ENCODE measurements around the gene LPP. TPM values are rescaled to one million over a fixed set of nuclear protein-coding genes. Genes with fewer than 3 reads are reported as not detected.
A peak's percentile ranks its signal among the peaks of the same experiment; 100 is the strongest.

Gene LPP
- total RNA-seq, 1 experiment from 2014 or later, result 18.1 TPM

- no peak for DNase-seq (ENCODE audit: low read depth)
Observed at GRCh38 chr3:188330138-188330537, 176.2 kb downstream of the LPP start.

- no peak for DNase-seq (ENCODE audit: low read depth)
Observed at GRCh38 chr3:188331166-188331565, 177.2 kb downstream of the LPP start.

DNA sequence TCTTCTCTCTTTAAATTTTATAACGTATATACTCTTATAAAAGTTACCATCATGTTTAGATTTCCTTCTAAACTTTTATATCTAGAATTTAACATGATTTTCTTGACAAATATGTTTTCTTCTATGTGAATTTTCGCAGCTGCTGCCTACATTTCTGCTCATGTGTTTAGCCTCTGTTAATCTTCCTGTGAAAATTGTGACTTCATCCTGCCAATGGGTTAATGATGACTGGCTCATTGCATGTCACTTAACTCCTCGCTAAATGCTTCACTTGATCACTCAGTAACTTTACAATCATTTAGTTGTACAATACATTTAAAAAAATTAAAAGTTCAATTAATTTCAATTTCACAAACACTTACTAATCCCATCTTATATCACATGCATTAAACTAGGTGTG is 178.1 kb downstream of the LPP start:
- no peak for DNase-seq (ENCODE audit: low read depth)

- DNase-seq (ENCODE audit: low read depth), result no peak
Observed at GRCh38 chr3:188335656-188336055, 181.7 kb downstream of the LPP start.

- no peak for DNase-seq (ENCODE audit: low read depth)
Observed at GRCh38 chr3:188336178-188336577, 182.2 kb downstream of the LPP start.

- DNase-seq (ENCODE audit: low read depth), result no peak
Observed at GRCh38 chr3:188337232-188337631, 183.3 kb downstream of the LPP start.

DNA sequence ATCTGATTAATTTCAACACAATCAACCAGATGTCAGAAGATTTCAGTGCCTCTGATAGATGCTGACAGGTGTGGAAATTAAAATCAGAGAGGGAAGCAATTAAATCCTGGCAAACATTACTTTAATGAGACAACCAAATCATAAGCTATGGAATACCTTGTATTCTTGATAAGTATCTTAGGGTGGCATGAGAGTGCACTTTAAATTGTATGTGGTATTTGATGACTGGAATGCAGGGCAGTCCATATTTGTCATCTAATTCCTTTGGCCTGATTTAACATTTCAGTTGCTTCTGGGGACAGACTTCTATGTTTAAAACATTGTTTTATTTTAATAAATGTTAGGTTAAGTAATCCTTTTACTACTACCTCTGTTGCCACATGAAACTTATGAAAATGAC is 184.1 kb downstream of the LPP start:
- no peak for DNase-seq (ENCODE audit: low read depth)

GRCh38 chr3:188339410-188340295 is 185.7 kb downstream of the LPP start:
- no peak for DNase-seq (ENCODE audit: low read depth)

GRCh38 chr3:188341501-188341900 is 187.5 kb downstream of the LPP start:
- no peak for DNase-seq (ENCODE audit: low read depth)

DNA sequence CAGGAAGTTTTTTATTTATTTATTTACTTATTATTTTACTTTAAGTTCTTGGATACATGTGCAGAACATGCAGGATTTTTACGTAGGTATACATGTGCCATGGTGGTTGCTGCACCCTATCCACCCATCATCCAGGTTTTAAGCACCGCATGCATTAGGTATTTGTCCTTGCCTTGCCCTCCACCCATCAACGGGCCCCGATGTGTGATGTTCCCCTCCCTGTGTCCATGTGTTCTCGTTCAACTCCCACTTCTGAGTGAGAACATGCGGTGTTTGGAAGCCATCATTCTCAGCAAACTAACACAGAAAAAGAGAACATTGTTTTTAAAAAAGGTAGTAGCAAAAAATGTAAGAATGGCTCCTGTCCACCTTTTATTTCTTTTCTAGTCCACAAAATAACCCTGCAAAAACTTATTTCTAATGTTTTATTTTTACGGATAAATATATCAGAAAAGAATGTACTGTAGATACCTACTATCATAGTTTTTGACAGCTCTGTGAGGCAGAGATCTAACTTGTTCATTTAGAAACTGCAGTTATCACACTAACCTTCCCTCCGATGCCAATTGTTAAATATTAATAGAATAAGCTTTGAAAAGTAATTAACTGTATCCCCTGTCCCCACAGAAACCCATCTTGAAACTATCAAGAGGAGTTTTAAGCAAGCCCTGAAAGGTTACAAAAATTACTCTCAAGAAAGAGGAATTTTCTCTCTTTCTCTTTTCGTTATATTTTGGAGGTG is 189.2 kb downstream of the LPP start:
- no peak for DNase-seq (ENCODE audit: low read depth)

- DNase-seq (ENCODE audit: low read depth), result no peak
Observed at GRCh38 chr3:188343894-188344293, 189.9 kb downstream of the LPP start.

GRCh38 chr3:188345223-188345622 is 191.3 kb downstream of the LPP start:
- peak; percentile 54 for DNase-seq (ENCODE audit: low read depth)

DNA sequence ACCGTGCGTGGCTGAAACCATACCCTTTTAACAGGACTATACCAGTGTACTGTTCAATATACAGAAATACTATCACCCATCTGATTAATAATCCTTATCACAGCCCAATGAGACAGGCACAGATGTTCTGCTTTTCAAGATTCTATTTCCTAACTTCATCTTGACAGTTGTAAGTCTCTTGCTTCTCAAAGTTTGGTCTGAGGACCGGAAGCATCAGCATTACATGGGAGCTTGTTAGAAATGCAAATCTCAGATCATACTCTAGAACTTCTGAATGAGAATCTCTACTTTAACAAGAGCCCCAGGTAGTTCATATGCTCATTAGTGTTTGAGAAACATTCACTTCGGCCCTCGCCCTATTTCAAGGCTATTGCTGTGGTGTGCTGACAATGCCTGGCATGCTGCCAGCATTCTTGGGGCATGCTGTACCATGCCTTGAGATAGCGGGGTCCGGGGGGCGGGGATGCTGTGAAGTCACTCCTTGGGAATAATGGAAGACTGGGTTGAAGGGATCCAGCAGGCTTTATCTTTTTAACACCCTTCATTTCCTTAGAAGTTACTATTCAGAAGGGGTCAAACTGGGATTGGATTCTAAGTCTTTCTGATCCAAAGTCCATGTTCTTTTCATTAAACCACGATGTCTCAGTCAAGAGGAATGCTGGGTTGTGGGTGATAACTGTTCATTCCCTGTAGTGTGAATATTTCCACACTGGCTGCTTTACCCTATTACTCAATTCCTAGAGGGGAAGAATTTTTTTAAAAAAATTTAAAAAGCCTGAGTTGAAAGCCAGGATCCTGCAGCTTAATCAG is 194.7 kb downstream of the LPP start:
- DNase-seq (ENCODE audit: low read depth), result peak; percentile 97

DNA sequence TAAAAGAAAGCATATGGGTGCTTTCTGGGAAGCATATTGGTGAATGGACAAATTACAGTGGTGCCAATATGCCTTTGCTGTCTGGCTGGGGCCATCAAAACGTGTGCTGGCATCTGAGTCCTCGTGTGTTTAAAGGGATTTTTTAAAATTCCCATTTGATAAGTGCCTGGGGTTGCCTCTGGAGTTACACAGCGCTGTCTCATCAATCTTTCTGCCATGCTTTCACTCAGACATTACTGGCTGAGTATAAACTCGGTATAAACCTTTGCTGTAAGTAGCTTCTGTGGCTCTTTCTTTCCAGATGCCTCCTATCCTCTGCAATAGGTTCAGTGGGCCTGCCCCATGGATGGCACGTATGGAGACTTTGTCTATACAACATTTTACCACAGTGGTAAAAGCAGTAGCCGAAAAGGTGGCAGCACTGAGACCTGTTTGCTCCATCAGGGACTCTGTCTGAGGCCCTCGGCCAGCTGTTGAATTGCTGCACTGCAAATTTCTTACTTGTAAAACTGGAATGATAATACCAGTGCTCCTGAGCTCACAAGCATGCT is 195.5 kb downstream of the LPP start:
- DNase-seq (ENCODE audit: low read depth), result peak; percentile 19

DNA sequence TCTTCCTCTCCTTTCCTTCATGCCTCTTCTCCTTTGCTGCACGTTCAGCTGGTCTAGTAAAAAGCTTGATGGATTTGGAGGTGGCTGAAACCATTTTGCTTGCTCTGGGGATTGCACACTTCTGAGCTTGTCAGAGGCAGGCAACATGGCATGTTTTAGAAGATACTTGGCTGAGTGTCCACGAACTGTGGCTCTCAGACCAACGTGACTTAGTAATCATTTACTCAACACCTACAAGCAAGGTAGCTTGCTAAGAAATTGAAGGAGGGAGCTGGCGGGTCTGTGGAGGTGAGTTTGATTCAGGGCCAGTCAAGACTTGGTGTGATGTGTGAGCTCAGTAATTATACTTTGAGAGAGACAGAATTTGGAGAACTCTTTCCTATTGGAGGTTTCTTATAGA is 196.0 kb downstream of the LPP start:
- no peak for DNase-seq (ENCODE audit: low read depth)

GRCh38 chr3:188350961-188351360 is 197.0 kb downstream of the LPP start:
- no peak for DNase-seq (ENCODE audit: low read depth)

DNA sequence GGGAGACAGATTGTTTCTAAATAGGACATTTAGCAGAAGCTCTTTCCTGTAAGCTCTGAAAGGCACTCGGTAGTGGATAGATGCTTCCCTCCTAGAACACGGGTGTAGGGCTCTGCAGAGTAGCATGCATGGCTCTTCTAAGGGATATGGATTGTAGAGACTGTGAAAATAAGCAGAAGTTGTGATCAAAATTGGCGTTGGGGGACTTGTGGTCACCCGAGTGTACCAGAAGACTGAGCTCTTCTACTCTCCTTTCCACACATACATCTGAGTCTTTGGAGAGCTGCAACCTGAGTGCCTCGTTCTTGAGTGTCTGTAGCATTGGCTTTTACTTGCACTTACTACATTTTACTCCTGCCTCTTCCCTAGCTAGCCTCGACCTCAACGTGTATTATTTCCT is 197.7 kb downstream of the LPP start:
- no peak for DNase-seq (ENCODE audit: low read depth)

DNA sequence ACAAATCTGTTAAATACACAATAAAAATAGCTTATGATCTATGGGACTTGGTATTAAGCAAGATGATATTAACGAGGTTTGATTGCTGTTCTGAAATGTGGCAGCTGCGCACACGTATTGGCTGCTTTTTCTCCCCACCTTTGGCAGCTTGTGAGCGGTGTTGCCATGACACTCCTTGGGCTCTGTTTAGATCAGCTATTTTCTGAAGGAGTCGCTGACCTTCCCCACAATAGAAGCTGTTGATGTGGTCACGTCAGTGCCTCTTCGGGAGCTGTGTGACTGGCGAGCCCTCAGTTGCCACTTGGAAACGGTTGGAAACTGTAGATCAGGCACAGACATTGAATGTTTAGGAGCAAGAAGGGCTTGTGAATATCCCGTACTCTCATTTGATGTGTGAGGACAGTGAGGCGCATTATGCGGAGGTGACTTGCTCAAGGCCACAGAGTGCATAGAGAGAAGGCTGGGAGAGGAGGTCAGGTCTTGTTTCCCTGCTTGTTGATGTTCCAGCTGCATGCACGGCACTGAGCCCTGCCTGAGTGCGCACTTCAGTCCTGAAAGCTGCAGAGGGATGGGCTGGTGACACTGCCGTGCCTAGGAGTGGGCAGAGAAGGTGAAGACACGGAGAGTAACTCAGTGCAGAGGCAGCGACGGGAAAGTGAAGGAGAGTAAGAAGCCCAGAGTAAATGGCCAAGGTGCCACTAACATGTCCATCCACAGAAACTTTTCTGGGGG is 198.4 kb downstream of the LPP start:
- no peak for DNase-seq (ENCODE audit: low read depth)

DNA sequence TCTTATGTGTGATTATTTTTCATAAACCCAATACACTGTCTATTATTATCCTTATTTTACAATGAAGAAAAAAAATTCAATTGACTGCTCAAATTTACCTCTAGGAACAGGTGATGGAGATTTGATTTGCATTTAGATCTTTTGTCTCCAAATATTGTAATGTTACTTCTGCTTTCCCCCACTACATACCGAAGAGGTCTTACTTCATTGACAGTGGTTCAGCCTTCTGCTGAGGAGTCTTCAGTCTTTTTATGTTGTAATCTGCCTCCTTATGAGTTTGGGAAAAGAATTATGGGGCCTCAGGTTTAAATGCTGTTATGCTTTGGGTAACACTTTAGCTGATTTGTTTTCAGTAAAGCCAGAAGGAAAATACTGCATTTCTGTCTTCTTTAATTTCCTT is 199.5 kb downstream of the LPP start:
- DNase-seq (ENCODE audit: low read depth), result no peak

DNA sequence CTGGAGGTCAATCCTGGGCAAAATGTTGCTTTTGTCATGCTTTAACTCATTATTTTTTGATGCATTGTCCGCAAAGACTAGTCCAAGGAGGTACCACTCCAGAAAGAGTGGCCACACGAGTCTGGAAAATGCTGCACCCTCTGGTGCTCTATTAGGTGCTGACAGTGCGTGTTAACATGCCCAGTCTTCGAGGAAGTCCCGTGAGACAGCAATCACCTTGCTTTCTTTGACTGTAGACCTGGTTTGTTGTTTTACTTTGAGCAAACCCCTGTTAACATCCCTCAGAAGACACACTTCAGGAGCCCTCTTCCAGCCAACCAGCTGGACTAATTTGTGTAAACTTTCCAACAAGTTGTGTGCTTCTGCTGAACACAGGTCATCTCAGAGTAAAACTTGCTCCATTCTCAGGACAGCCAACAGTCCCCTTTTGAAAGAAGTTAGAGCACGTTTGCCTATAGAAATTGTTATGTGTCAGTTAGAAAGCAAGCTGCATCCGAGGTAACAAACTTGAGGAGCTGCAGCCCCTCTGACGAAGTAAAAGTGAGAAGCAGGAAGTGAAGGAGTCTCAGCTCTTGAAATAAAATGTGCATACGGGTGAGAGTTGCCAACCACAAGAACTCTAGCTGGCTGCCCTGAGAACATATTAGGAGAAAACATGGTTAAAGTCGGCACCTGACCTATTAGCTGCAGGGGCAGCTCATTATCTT is 205.0 kb downstream of the LPP start:
- DNase-seq (ENCODE audit: low read depth), result no peak
